ENCODE measurements around the gene DENND4A. TPM values are rescaled to one million over a fixed set of nuclear protein-coding genes. Genes with fewer than 3 reads are reported as not detected.
A peak's percentile ranks its signal among the peaks of the same experiment; 100 is the strongest.

The DENND4A gene
- total and polyA plus RNA-seq, 2 donors (not counting 1 experiment from before 2014, with no cell fraction given), result 24.4 to 103 TPM

GRCh38 chr15:65751431-65751830 is 40.7 kb downstream of the DENND4A start:
- Mint-ChIP-seq H3K4me1 (peaks cover 20% of the 10 kb centered on the region), H3K9me3 (ENCODE audit: insufficient read depth) (no peaks in the 10 kb centered on the region), H3K27ac (peak overlapping the region; percentile 54), H3K4me3 (no peak overlapping the region), H3K27me3 (no peaks in the 10 kb centered on the region)
- Histone ChIP-seq H3K27ac (ENCODE audit: low read length in 2 of 2) (no peak overlapping the region), H3K4me3 (ENCODE audit: control extremely low read depth in 1 of 5, extremely low read depth in 1 of 5, insufficient read depth in 1 of 5, low read depth in 2 of 5, low read length in 4 of 5) (no peak overlapping the region), H3K27me3 (replicated peaks in 1 of 4; ENCODE audit: control extremely low read depth in 1 of 4, control insufficient read depth in 3 of 4, insufficient read depth in 4 of 4, low read length in 3 of 4) (no peaks in the 10 kb centered on the region), H3K36me3 (replicated peaks in 1 of 2; ENCODE audit: control extremely low read depth in 1 of 2, control insufficient read depth in 1 of 2, extremely low read depth in 1 of 2, insufficient read depth in 2 of 2, low read length in 1 of 2) (peaks cover 14 to 38% of the 10 kb centered on the region in 2 experiments), H2AFZ (ENCODE audit: insufficient read depth, low read depth, low read length, poor library complexity, severe bottlenecking) (no peak overlapping the region), H3K4me2 (replicated peaks; ENCODE audit: low read depth, low read length, poor library complexity, severe bottlenecking) (no peak overlapping the region), H4K20me1 (ENCODE audit: control insufficient read depth, insufficient read depth, low read length, poor library complexity, severe bottlenecking) (peaks cover 22% of the 10 kb centered on the region), H3K9me3 (ENCODE audit: control extremely low read depth in 1 of 3, control insufficient read depth in 2 of 3, insufficient read depth in 1 of 3, low read length in 2 of 3) (no peaks in the 10 kb centered on the region), H3K4me1 (ENCODE audit: control insufficient read depth in 2 of 2, insufficient read depth in 2 of 2, low read length in 2 of 2) (no peaks in the 10 kb centered on the region), H3K79me2 (ENCODE audit: control insufficient read depth, insufficient read depth, low read length) (peaks cover 63% of the 10 kb centered on the region), H3K9ac (ENCODE audit: low read length) (no peak overlapping the region)
- no peak for TF ChIP-seq CTCF (IDR thresholded peaks at IDR 0.05)
- 80% methylated on average over 1 of the region's 2 CpGs for WGBS (ENCODE audit: insufficient coverage)
- no peak for ATAC-seq (ENCODE audit: low read depth)
- DNase-seq, result no peak
- POLR2A ChIA-PET, result interaction anchor here (0.6 kb wide), 1 partner anchor 566 kb away, joined by 3 read pairs; the partner anchor contains the start of gene CLPX
- CTCF ChIA-PET, result interaction anchor here (1.0 kb wide), 1 partner anchor 106 kb away, joined by 4 read pairs; no protein-coding TSS in a partner anchor
- intact Hi-C loops (cut with micrococcal nuclease), result loop anchor here (5.0 kb wide), 1 partner anchor 36 kb away; no protein-coding TSS in a partner anchor

- H3K4me3 Mint-ChIP-seq, result no peak overlapping the region
- TF ChIP-seq EZH2 (IDR thresholded peaks at IDR 0.05; ENCODE audit: borderline replicate concordance, insufficient read depth, low read depth, low read length, poor library complexity, severe bottlenecking) (no peak), CTCF (IDR thresholded peaks at IDR 0.05) (no peak)
- no peaks in the 10 kb centered on the region for H3K27me3 Mint-ChIP-seq
- Histone ChIP-seq H3K4me2 (replicated peaks; ENCODE audit: low read depth, low read length, poor library complexity, severe bottlenecking) (no peak overlapping the region), H3K9ac (ENCODE audit: low read length) (no peak overlapping the region), H3K36me3 (replicated peaks in 1 of 2; ENCODE audit: control extremely low read depth in 1 of 2, control insufficient read depth in 1 of 2, extremely low read depth in 1 of 2, insufficient read depth in 2 of 2, low read length in 1 of 2) (peaks cover 9 to 34% of the 10 kb centered on the region in 2 experiments), H3K4me3 (ENCODE audit: control extremely low read depth in 1 of 5, extremely low read depth in 1 of 5, insufficient read depth in 1 of 5, low read depth in 2 of 5, low read length in 4 of 5) (no peak overlapping the region), H2AFZ (ENCODE audit: insufficient read depth, low read depth, low read length, poor library complexity, severe bottlenecking) (no peak overlapping the region), H3K9me3 (ENCODE audit: control extremely low read depth in 1 of 3, control insufficient read depth in 2 of 3, insufficient read depth in 1 of 3, low read length in 2 of 3) (no peaks in the 10 kb centered on the region), H4K20me1 (ENCODE audit: control insufficient read depth, insufficient read depth, low read length, poor library complexity, severe bottlenecking) (peaks cover 18% of the 10 kb centered on the region), H3K4me1 (ENCODE audit: control insufficient read depth in 2 of 2, insufficient read depth in 2 of 2, low read length in 2 of 2) (no peaks in the 10 kb centered on the region), H3K79me2 (ENCODE audit: control insufficient read depth, insufficient read depth, low read length) (peaks cover 42% of the 10 kb centered on the region), H3K27ac (ENCODE audit: low read length in 2 of 2) (no peak overlapping the region), H3K27me3 (replicated peaks in 1 of 4; ENCODE audit: control extremely low read depth in 1 of 4, control insufficient read depth in 3 of 4, insufficient read depth in 4 of 4, low read length in 3 of 4) (no peaks in the 10 kb centered on the region)
- intact Hi-C loops (cut with micrococcal nuclease), result no loop called here
- no peaks in the 10 kb centered on the region for H3K9me3 Mint-ChIP-seq (ENCODE audit: insufficient read depth)
- peaks cover 15% of the 10 kb centered on the region for H3K4me1 Mint-ChIP-seq
- ATAC-seq (ENCODE audit: low read depth) (no peak), DNase-seq (no peak)
- H3K27ac Mint-ChIP-seq, result no peak overlapping the region
- ChIA-PET POLR2A (no interaction called here), CTCF (interaction anchor here (0.7 to 0.8 kb wide), 3 partner anchors 8 to 82 kb away, joined by 3 to 4 read pairs (median 4); no protein-coding TSS in a partner anchor)
These were observed 44.8 kb downstream of the DENND4A start for GRCh38 chr15:65747265-65747664.
